BLaER1 (cell line): ENCODE results near the gene VARS2.

ENCODE experiments used
- H3K27ac ChIP-seq: shearing (Covaris generic); formaldehyde crosslinking; 2 replicates; pipeline ENCODE4 v1.8.1; 2022
- H3K27me3 ChIP-seq: shearing (Covaris generic); formaldehyde crosslinking; 2 replicates; pipeline ENCODE4 v1.8.1; 2022
- H3K36me3 ChIP-seq: shearing (Covaris generic); formaldehyde crosslinking; 2 replicates; pipeline ENCODE4 v1.8.1; 2022
- H3K4me1 ChIP-seq: shearing (Covaris generic); formaldehyde crosslinking; 2 replicates; pipeline ENCODE4 v1.8.1; 2022
- H3K4me2 ChIP-seq: shearing (Covaris generic); formaldehyde crosslinking; 2 replicates; pipeline ENCODE4 v1.8.1; 2022
- H3K4me3 ChIP-seq: shearing (Covaris generic); formaldehyde crosslinking; 2 replicates; pipeline ENCODE4 v1.8.1; 2022
- H3K9ac ChIP-seq: shearing (Covaris generic); formaldehyde crosslinking; 2 replicates; pipeline ENCODE4 v1.8.1; 2022
- H3K9me3 ChIP-seq: shearing (Covaris generic); formaldehyde crosslinking; 2 replicates; pipeline ENCODE4 v1.8.1; 2022
- H4K20me1 ChIP-seq: shearing (Covaris generic); formaldehyde crosslinking; 2 replicates; pipeline ENCODE4 v1.8.1; 2022
- Cebpa-rat ChIP-seq: shearing (Covaris generic); IDR thresholded peaks from 2 replicates; pipeline ENCODE4 v1.8.1; 2022

The VARS2 gene

GRCh38 chr6:30877419-30878262, 36.4 kb upstream of the VARS2 start:
- Histone ChIP-seq H3K36me3 (peaks cover 5% of the 10 kb centered on the region; the same call in 1 of the 2 replicates), H3K4me3 (peak overlapping the region; percentile 39), H3K9me3 (peaks cover 11% of the 10 kb centered on the region), H3K27ac (peak overlapping the region; percentile 72), H3K9ac (peak overlapping the region; percentile 31; the same call in 1 of the 2 replicates), H4K20me1 (no peaks in the 10 kb centered on the region), H3K4me1 (peaks cover 58% of the 10 kb centered on the region), H3K27me3 (no peaks in the 10 kb centered on the region), H3K4me2 (peak overlapping the region; percentile 82)
- TF ChIP-seq Cebpa-rat = no peak

GRCh38 chr6:30879684-30880427, 34.2 kb upstream of the VARS2 start:
- Histone ChIP-seq H3K9ac (no peak overlapping the region), H3K36me3 (no peaks in the 10 kb centered on the region), H3K27me3 (no peaks in the 10 kb centered on the region), H3K4me1 (peaks cover 73% of the 10 kb centered on the region), H3K9me3 (no peaks in the 10 kb centered on the region), H3K4me3 (no peak overlapping the region), H3K4me2 (peak overlapping the region; percentile 96; the same call in 1 of the 2 replicates), H4K20me1 (peaks cover 2% of the 10 kb centered on the region; the same call in 1 of the 2 replicates), H3K27ac (no peak overlapping the region)
- no peak for TF ChIP-seq Cebpa-rat

- no peaks in the 10 kb centered on the region for H3K9me3 ChIP-seq
- H3K27me3 ChIP-seq = no peaks in the 10 kb centered on the region
- TF ChIP-seq Cebpa-rat = no peak
- peaks cover 82% of the 10 kb centered on the region for H3K4me1 ChIP-seq
- no peak overlapping the region for H3K9ac ChIP-seq
- peak overlapping the region; percentile 96 for H3K4me2 ChIP-seq
- peak overlapping the region; percentile 85 for H3K27ac ChIP-seq
- no peaks in the 10 kb centered on the region for H3K36me3 ChIP-seq
- H3K4me3 ChIP-seq = no peak overlapping the region
- H4K20me1 ChIP-seq = peaks cover 11% of the 10 kb centered on the region; the same call in 1 of the 2 replicates
Measured at GRCh38 chr6:30880698-30881252, 33.3 kb upstream of the VARS2 start.

- Histone ChIP-seq H3K4me2 (peak overlapping the region; percentile 96), H3K36me3 (no peaks in the 10 kb centered on the region), H3K9me3 (no peaks in the 10 kb centered on the region), H3K9ac (peak overlapping the region; percentile 62), H3K4me1 (peaks cover 90% of the 10 kb centered on the region), H3K27ac (peak overlapping the region; percentile 85), H3K4me3 (peak overlapping the region; percentile 73; the same call in 1 of the 2 replicates), H3K27me3 (no peaks in the 10 kb centered on the region), H4K20me1 (peaks cover 19% of the 10 kb centered on the region)
- no peak for TF ChIP-seq Cebpa-rat
Measured at GRCh38 chr6:30881392-30882203, 32.4 kb upstream of the VARS2 start.

- Histone ChIP-seq H4K20me1 (peaks cover 24% of the 10 kb centered on the region), H3K9ac (peak overlapping the region; percentile 62), H3K4me3 (peak overlapping the region; percentile 73; the same call in 1 of the 2 replicates), H3K4me2 (peak overlapping the region; percentile 96), H3K4me1 (peaks cover 92% of the 10 kb centered on the region), H3K27me3 (no peaks in the 10 kb centered on the region), H3K27ac (peak overlapping the region; percentile 85), H3K36me3 (no peaks in the 10 kb centered on the region), H3K9me3 (no peaks in the 10 kb centered on the region)
- TF ChIP-seq Cebpa-rat = no peak
Measured at GRCh38 chr6:30882204-30882758, 31.8 kb upstream of the VARS2 start.

- H3K4me3 ChIP-seq = peak overlapping the region; percentile 73
- H3K27ac ChIP-seq = peak overlapping the region; percentile 85
- H4K20me1 ChIP-seq = peaks cover 29% of the 10 kb centered on the region
- peaks cover 92% of the 10 kb centered on the region for H3K4me1 ChIP-seq
- no peaks in the 10 kb centered on the region for H3K36me3 ChIP-seq
- no peaks in the 10 kb centered on the region for H3K9me3 ChIP-seq
- peak overlapping the region; percentile 81 for H3K9ac ChIP-seq
- no peak for TF ChIP-seq Cebpa-rat
- peak overlapping the region; percentile 96 for H3K4me2 ChIP-seq
- no peaks in the 10 kb centered on the region for H3K27me3 ChIP-seq
Measured at GRCh38 chr6:30882759-30883684, 31.0 kb upstream of the VARS2 start.

GRCh38 chr6:30883685-30884520, 30.1 kb upstream of the VARS2 start, which contains the start of gene DDR1:
TSS of gene DDR1 (plus strand) at chr6:30884519. CDS start at chr6:30888730, 4,211 bp downstream.
- H3K27me3 ChIP-seq = no peaks in the 10 kb centered on the region
- H3K4me3 ChIP-seq = peak within 1 kb of the TSS; percentile 73
- peaks cover 38% of the 10 kb centered on the region for H4K20me1 ChIP-seq
- peaks cover 5% of the 10 kb centered on the region for H3K36me3 ChIP-seq
- peaks cover 92% of the 10 kb centered on the region for H3K4me1 ChIP-seq
- no peak for TF ChIP-seq Cebpa-rat
- peak within 1 kb of the TSS; percentile 96 for H3K4me2 ChIP-seq
- H3K27ac ChIP-seq = peak within 1 kb of the TSS; percentile 85
- H3K9me3 ChIP-seq = no peaks in the 10 kb centered on the region
- peak within 1 kb of the TSS; percentile 81 for H3K9ac ChIP-seq
